Activated CD4-positive, CD25-positive, alpha-beta regulatory T cell (primary cell): ENCODE results near the gene C4orf50.
A peak's percentile ranks its signal among the peaks of the same experiment; 100 is the strongest.
"Not testable (repeated sequence)": the region's sequence is repeated elsewhere in the genome, so short reads cannot be mapped to it uniquely, and the experiment has no call there.

ENCODE experiments used
- DNase-seq, 4 experiments: peaks; one replicate each; lab custom pipeline; 2025; lab: John Stamatoyannopoulos, UW

Gene C4orf50

GRCh38 chr4:6017030-6017429, 1.2 kb downstream of the C4orf50 start:
- no peak for DNase-seq

GRCh38 chr4:6013564-6013963, 4.7 kb downstream of the C4orf50 start:
- no peak for DNase-seq

- no peak for DNase-seq
Observed at GRCh38 chr4:6012200-6012599, 6.0 kb downstream of the C4orf50 start.

- no peak for DNase-seq
Observed at GRCh38 chr4:6011686-6012085, 6.5 kb downstream of the C4orf50 start.

GRCh38 chr4:6011271-6011671, 7.0 kb downstream of the C4orf50 start:
- no peak for DNase-seq

- no peak for DNase-seq
Observed at GRCh38 chr4:6010789-6011188, 7.4 kb downstream of the C4orf50 start.

- no peak for DNase-seq
Observed at GRCh38 chr4:6009452-6009851, 8.8 kb downstream of the C4orf50 start.

- DNase-seq: no peak
Observed at GRCh38 chr4:6008766-6009385, 9.4 kb downstream of the C4orf50 start.

- DNase-seq: no peak
Observed at GRCh38 chr4:6008092-6008551, 10.1 kb downstream of the C4orf50 start.

- no peak for DNase-seq
Observed at GRCh38 chr4:6005175-6005574, 13.1 kb downstream of the C4orf50 start.

GRCh38 chr4:6003485-6003884, 14.7 kb downstream of the C4orf50 start:
- DNase-seq: not testable (repeated sequence)

GRCh38 chr4:6002926-6003325, 15.3 kb downstream of the C4orf50 start:
- no peak for DNase-seq

GRCh38 chr4:6002492-6002833, 15.8 kb downstream of the C4orf50 start:
- no peak for DNase-seq

- no peak for DNase-seq
Observed at GRCh38 chr4:6001680-6002491, 16.3 kb downstream of the C4orf50 start.

GRCh38 chr4:5999830-6000365, 18.3 kb downstream of the C4orf50 start:
- no peak for DNase-seq

- DNase-seq: no peak
Observed at GRCh38 chr4:5999356-5999755, 18.9 kb downstream of the C4orf50 start.

GRCh38 chr4:5998333-5998936, 19.8 kb downstream of the C4orf50 start:
- DNase-seq: peak in 1 of 4 experiments; percentile 10

- no peak for DNase-seq
Observed at GRCh38 chr4:5996641-5997040, 21.6 kb downstream of the C4orf50 start.

- DNase-seq: no peak
Observed at GRCh38 chr4:5995901-5996623, 22.2 kb downstream of the C4orf50 start.

- DNase-seq: no peak
Observed at GRCh38 chr4:5993876-5994811, 24.1 kb downstream of the C4orf50 start.

- not testable (repeated sequence) for DNase-seq
Observed at GRCh38 chr4:5993346-5993745, 24.9 kb downstream of the C4orf50 start.
